SJSA1 (cell line): ENCODE results near the gene TRIM59. TPM values are rescaled to one million over a fixed set of nuclear protein-coding genes. Genes with fewer than 3 reads are reported as not detected.

Experiments used
- DNase-seq, 2 experiments: peaks; one replicate each; pipeline ENCODE4 v3.0.0-alpha.2; 2015 to 2020; ENCODE audit warnings: low spot score in 2 of 2, low read depth in 1 of 2
- H3K27ac ChIP-seq: fragments of 250-450 bp; sonication (Bioruptor Pico); 2 replicates; pipeline ENCODE4 v1.5.1; 2020; ENCODE audit warnings: mild to moderate bottlenecking, moderate library complexity
- H3K27me3 ChIP-seq: fragments of 250-450 bp; sonication (Bioruptor Pico); replicated peaks from 2 replicates; pipeline ENCODE4 v1.5.1; 2020; ENCODE audit warnings: mild to moderate bottlenecking, moderate library complexity
- H3K36me3 ChIP-seq: fragments of 250-450 bp; sonication (Bioruptor Pico); 2 replicates; pipeline ENCODE4 v1.5.1; 2020; ENCODE audit warnings: mild to moderate bottlenecking
- H3K4me1 ChIP-seq: fragments of 250-450 bp; sonication (Bioruptor Pico); replicated peaks from 2 replicates; pipeline ENCODE4 v1.6.1; 2021; ENCODE audit warnings: mild to moderate bottlenecking
- H3K4me3 ChIP-seq: fragments of 250-450 bp; sonication (Bioruptor Pico); 2 replicates; pipeline ENCODE4 v1.5.1; 2020; ENCODE audit warnings: mild to moderate bottlenecking
- H3K9me3 ChIP-seq: fragments of 250-450 bp; sonication (Bioruptor Pico); replicated peaks from 2 replicates; pipeline ENCODE4 v1.5.1; 2020; ENCODE audit warnings: mild to moderate bottlenecking
- total RNA-seq: library from RNA; depleted of rRNA; stranded (reverse); fragments of >200 nt; shearing (Covaris generic); gene quantifications from 2 replicates; pipeline ENCODE4 v1.2.3, GENCODE V29; 2014; rRNA removed

Gene TRIM59
- total RNA-seq, 1 experiment from 2014 or later: 119 TPM

- H3K4me3 ChIP-seq: no peak overlapping the region
- no peaks in the 10 kb centered on the region for H3K27me3 ChIP-seq
- no peak overlapping the region for H3K27ac ChIP-seq
- H3K4me1 ChIP-seq: peaks cover 4% of the 10 kb centered on the region
- H3K36me3 ChIP-seq: no peaks in the 10 kb centered on the region
- no peaks in the 10 kb centered on the region for H3K9me3 ChIP-seq
- DNase-seq: no peak
These were observed 55.6 kb downstream of the TRIM59 start for GRCh38 chr3:160394009-160394392.

GRCh38 chr3:160393346-160394008 lies 56.1 kb downstream of the TRIM59 start:
- Histone ChIP-seq H3K27ac (no peak overlapping the region), H3K4me1 (peaks cover 4% of the 10 kb centered on the region), H3K9me3 (no peaks in the 10 kb centered on the region), H3K4me3 (no peak overlapping the region), H3K27me3 (no peaks in the 10 kb centered on the region), H3K36me3 (no peaks in the 10 kb centered on the region)
- no peak for DNase-seq

DNA sequence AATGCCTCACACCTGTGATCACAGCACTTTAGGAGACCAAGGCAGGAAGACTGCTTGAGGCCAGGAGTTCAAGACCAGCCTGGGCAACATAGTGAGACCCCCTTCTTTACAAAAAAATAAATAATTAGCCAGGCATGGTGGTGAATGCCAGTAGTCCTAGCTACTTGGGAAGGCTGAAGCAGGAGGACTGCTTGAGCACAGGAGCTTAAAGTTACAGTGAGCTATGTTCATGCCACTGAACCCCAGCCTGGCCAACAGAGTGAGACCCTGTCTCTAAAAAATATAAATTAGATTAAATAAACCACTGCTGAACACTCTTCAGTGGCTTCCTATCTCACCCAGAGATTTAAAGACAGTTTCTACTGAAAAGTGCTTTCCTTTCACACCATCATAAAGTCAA lies 56.8 kb downstream of the TRIM59 start:
- Histone ChIP-seq H3K27me3 (no peaks in the 10 kb centered on the region), H3K4me3 (no peak overlapping the region), H3K4me1 (no peaks in the 10 kb centered on the region; the same call in 1 of the 2 replicates), H3K27ac (no peak overlapping the region), H3K36me3 (no peaks in the 10 kb centered on the region), H3K9me3 (no peaks in the 10 kb centered on the region)
- no peak for DNase-seq

- H3K4me3 ChIP-seq: no peak overlapping the region
- H3K27ac ChIP-seq: no peak overlapping the region
- no peak for DNase-seq
- H3K27me3 ChIP-seq: no peaks in the 10 kb centered on the region
- H3K9me3 ChIP-seq: no peaks in the 10 kb centered on the region
- H3K4me1 ChIP-seq: no peaks in the 10 kb centered on the region; the same call in 1 of the 2 replicates
- no peaks in the 10 kb centered on the region for H3K36me3 ChIP-seq
These were observed 58.9 kb downstream of the TRIM59 start for GRCh38 chr3:160390565-160391138.

Other genes with a start within 250 kb of the TRIM59 start
- gene C3orf80, start 224.4 kb downstream of the TRIM59 start, total RNA-seq: not detected in 2 replicates
- gene IFT80, start 50.6 kb downstream of the TRIM59 start, total RNA-seq: 26.9 and 30.5 TPM in 2 replicates
- gene SMC4, start 50.1 kb downstream of the TRIM59 start, total RNA-seq: 125 and 198 TPM in 2 replicates
- gene KPNA4, start 115.8 kb upstream of the TRIM59 start, total RNA-seq: 18.3 and 24.3 TPM in 2 replicates
- not detected in 2 replicates for gene ARL14, start 227.4 kb upstream of the TRIM59 start, total RNA-seq